Measurements from ENCODE around the gene RNASEL. TPM values are rescaled to one million over a fixed set of nuclear protein-coding genes. Genes with fewer than 3 reads are reported as not detected.
A peak's percentile ranks its signal among the peaks of the same experiment; 100 is the strongest.

RNASEL gene
- total and polyA plus RNA-seq, 2 donors (not counting 3 experiments of a cell fraction or from before 2014, with no cell fraction given): 0.59 to 1.9 TPM

GRCh38 chr1:182589520-182589919 is 464 bp upstream of the RNASEL start:
- Histone ChIP-seq H3K27ac (ENCODE audit: insufficient read depth, low read depth, low read length) (no peak overlapping the region), H3K36me3 (ENCODE audit: control insufficient read depth in 2 of 2, extremely low read depth in 1 of 2, insufficient read depth in 2 of 2, low read length in 2 of 2) (no peaks in the 10 kb centered on the region), H3K9ac (replicated peaks; ENCODE audit: extremely low read depth, insufficient read depth, low read length) (no peak overlapping the region), H3K9me1 (replicated peaks; ENCODE audit: control insufficient read depth, extremely low read depth, insufficient read depth, low read length) (no peaks in the 10 kb centered on the region), H4K20me1 (replicated peaks; ENCODE audit: control insufficient read depth, extremely low read depth, insufficient read depth, low read length) (no peaks in the 10 kb centered on the region), H2AFZ (ENCODE audit: low read depth, low read length) (peak overlapping the region; percentile 100), H3K4me2 (ENCODE audit: insufficient read depth, low read length) (peak overlapping the region; percentile 98), H3K79me2 (ENCODE audit: control insufficient read depth, insufficient read depth, low read length) (no peaks in the 10 kb centered on the region), H3K9me3 (replicated peaks; ENCODE audit: control insufficient read depth, insufficient read depth, low read length) (no peaks in the 10 kb centered on the region), H3K27me3 (ENCODE audit: control insufficient read depth in 2 of 2, insufficient read depth in 2 of 2, low read length in 2 of 2) (peaks cover 1 to 4% of the 10 kb centered on the region in 2 experiments), H3K4me1 (ENCODE audit: control insufficient read depth, extremely low read depth, insufficient read depth, low read length) (peaks cover 9% of the 10 kb centered on the region), H3K4me3 (replicated peaks in 1 of 3; ENCODE audit: insufficient read depth in 1 of 3, low read depth in 1 of 3, low read length in 3 of 3) (no peak overlapping the region)
- CTCF ChIA-PET: interaction anchor here (1.9 to 4.3 kb wide), 5 partner anchors 9 to 195 kb away, joined by 5 to 15 read pairs (median 11); partner anchors contain the start of gene RGS16
- dilution Hi-C loops (cut with MboI; ENCODE audit: extremely low pct_ligation_motif_present, low sequenced_read_pairs): no loop called here
- POLR2A ChIA-PET: interaction anchor here (0.6 kb wide), 1 partner anchor 26 kb away, joined by 3 read pairs; no protein-coding TSS in a partner anchor
- intact Hi-C loops (cut with micrococcal nuclease): no loop called here
- BruUV-seq (replicated peaks): no TSS peak
- no peak for FAIRE-seq
- TF ChIP-seq EZH2 (IDR thresholded peaks at IDR 0.05; ENCODE audit: borderline replicate concordance, low read depth, low read length, severe bottlenecking) (no peak), FOS (IDR thresholded peaks at IDR 0.05; ENCODE audit: borderline replicate concordance, insufficient read depth, low read length) (no peak), POLR2A (IDR thresholded peaks at IDR 0.05; ENCODE audit: low read depth, low read length) (no peak), CTCF (IDR thresholded peaks at IDR 0.05; ENCODE audit: extremely low read depth in 1 of 2, insufficient read depth in 1 of 2, low read depth in 1 of 2, low read length in 2 of 2) (no peak), GATA2 (IDR thresholded peaks at IDR 0.05; ENCODE audit: insufficient read depth, insufficient read length, low read depth, low read length) (no peak), MYC (IDR thresholded peaks at IDR 0.05; ENCODE audit: low read depth, low read length) (no peak), POLR2AphosphoS5 (IDR thresholded peaks at IDR 0.05; ENCODE audit: insufficient read depth, low read depth, low read length) (no peak), JUN (IDR thresholded peaks at IDR 0.05; ENCODE audit: borderline replicate concordance, insufficient read depth, insufficient read length, low read depth) (no peak)
- TF ChIP-seq, protein P1, sequence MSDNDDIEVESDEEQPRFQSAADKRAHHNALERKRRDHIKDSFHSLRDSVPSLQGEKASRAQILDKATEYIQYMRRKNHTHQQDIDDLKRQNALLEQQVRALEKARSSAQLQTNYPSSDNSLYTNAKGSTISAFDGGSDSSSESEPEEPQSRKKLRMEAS (IDR thresholded peaks at IDR 0.05; ENCODE audit: insufficient read depth, insufficient read length): no peak
- DNase-seq (ENCODE audit: low read depth, low spot score): no peak
